GM18858 (cell line): ENCODE data around the gene SLC18B1.
A peak's percentile ranks its signal among the peaks of the same experiment; 100 is the strongest.

Experiments used
- ATAC-seq: cut with Tn5 transposase; IDR thresholded peaks from one replicate; pipeline ENCODE4 v1.9.1; 2021; ENCODE audit not compliant: unreplicated experiment

SLC18B1 gene

DNA sequence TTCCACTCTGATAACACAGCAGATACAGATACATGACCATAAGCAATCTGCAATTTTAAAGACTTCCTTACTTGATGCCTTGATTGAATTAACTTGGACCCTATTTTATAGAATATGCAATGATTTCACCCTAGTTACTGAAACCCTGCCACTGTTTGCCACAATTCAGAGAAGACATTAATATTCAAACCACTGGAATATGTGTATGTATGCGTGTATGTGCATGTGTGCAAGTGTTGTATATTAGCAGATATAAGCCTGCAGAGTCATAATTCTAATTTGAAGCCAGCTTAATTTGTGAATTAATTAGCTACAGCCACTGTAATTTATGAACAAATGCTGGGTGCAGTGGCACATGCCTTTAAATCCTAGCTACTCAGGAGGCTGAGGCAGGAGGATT is 50.0 kb downstream of the SLC18B1 start:
- no peak for ATAC-seq

DNA sequence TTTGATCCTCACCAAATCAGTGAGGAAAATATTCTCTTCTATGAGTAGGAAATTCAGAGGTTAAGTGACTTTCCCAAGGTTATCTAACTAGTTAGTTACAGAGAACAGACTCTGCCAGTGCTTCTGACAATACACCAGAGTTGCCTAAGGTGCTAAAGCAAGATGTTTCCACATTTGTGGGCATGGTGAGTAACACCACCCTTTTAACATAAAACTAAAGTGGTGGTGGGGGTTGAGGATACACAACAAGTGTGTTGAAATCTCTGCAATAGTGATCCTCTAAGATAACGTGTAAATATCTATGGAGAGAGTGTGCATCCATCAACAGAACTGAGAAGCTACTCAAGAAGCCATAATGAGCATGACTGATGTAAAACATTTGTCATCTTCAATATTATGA is 52.4 kb downstream of the SLC18B1 start:
- no peak for ATAC-seq

DNA sequence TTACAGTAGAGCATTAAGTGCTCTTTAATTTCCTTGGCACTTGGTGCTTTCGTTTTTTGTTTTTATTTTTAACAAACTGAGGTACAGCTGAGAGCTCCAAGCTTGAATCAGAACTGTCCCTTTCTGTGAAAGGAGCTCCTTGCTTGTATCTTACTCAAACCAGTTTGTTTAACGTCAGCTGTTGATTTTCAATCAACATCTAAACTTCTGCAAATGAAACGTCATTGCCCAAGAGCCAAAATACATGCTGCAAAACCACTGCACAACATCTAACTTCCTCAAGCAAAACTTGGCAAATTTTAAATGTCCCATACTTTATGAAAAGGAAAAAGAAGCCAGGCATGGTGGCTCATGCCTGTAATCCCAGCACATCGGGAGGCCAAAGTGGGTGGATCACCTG is 55.9 kb downstream of the SLC18B1 start:
- ATAC-seq = no peak

DNA sequence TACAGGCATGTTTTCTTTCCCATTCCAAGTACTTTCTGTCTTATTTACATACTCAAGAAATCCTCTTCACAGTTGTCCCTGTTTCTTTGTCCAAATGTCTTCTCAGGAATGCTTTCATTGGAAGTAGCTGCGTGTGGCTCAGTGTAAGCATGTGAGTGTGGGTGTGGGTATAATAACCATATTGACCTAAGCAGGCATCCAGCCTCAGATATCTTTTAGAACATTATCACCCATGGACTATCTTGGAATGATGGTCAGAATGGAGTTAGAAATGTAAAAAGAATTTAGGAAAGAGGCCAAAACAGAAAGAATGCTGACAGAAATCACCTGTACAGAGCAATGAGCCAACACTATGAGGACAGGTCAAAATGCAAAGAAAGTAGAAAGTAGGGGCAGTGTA is 57.2 kb downstream of the SLC18B1 start:
- no peak for ATAC-seq

DNA sequence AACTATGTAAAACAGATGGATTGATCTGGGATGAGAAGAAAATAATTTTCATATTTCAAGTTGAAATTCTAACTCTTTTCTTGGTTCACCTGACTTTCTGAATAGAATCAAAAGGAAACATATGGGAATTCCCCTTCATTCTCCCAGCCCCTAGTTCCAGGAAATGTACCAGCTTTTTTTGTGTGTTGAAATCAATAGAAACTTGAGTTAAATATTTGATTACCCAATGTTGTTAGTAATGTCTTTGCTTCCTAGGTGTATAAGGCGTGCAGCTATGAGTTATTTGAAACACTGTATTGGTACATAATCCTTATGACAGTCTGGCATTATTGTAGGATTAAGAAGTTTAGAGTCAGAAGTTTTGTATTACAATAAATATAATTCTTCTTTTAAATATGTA is 62.2 kb downstream of the SLC18B1 start:
- no peak for ATAC-seq

DNA sequence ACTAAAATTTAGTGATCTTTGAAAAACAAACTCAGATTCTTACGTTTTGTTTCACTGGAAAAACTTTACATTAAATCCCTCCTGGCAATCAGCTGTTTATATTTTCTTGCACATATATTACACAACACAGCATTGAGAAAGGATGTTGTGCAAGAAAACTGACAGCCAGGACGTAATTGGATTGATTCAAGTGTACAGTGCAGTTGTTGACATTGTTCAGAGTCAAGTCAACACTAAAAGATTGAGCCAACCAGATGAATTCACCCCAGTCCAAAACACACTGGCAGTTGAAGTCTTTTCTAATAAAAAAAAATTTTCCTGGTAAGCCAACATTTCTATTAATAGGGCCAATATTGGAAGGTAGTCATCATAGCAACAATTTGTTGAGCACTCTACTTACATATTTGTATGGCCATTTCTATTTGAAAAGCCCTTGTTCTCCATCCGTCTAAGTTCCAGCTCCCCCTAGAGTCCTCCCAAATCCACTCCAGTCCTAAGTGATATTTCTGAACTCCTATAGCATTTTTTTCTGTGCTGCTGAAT is 63.7 kb downstream of the SLC18B1 start:
- no peak for ATAC-seq

DNA sequence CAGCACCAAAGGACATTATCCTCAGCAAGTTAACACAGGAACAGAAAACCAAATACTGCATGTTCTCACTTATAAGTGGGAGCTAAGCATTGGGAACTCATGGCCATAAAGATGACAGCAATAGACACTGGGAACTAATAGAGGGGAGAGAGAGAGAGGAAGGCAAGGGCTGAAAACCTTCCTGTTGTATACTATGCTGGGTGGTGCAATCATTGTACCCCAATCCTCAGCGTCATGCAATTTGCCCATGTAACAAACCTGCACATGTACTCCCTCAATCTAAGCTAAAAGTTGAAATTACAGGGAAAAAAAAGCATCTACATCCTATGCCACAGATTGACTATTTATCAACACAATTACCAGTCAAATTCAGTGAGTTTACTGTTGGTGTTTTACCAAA is 64.6 kb downstream of the SLC18B1 start:
- ATAC-seq = no peak

DNA sequence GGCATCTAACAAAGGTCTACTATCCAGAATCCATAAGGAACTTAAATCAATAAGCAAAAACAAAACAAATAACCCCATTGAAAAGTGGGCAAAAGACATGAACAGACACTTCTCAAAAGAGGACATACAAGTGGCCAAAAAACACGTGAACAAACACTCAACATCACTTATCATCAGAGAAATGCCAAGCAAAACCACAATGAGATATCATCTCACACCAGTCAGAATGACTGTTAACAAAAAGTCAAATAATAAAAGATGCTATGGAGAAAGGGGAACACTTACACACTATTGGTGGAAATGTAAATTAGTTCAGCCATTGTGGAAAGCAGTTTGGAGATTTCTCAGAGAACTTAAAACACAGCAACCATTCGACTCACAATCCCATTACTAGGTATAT is 65.2 kb downstream of the SLC18B1 start:
- ATAC-seq = no peak

DNA sequence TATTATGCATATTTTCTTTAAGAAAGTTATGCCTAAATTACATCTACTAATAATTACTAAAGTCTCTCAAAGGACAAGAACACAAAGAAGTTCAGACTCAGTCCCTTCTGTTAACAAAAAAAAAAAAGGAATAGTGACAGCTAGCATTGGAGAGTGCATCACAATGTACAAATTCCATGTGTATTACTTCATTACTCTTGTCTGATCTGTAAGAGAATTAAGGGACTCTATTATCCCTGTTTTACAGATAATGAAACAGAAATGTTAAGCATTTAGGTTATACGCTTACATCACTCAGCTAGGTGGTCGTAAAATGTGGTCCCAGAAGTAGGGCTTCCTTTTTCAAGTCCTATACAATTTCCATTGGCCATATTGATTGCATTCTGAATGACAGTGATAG is 67.4 kb downstream of the SLC18B1 start:
- no peak for ATAC-seq

DNA sequence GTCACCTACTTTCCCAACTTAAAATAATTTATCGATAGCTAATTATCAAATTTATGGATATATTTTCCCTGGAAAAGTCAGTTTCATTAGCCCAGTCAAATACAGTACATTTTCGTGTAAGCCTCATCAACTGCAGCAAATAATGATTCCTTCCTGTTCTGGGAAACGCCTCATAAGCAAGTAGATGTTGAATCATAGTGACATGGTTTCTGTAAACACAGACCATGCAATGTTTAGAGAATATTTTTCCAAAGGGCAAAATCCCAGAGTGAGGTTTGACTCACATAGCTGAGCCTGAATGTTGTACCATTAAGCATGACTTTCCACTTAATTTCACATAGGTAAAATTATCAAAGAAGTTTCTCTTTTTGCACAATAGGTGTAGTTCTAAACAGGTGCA is 67.9 kb downstream of the SLC18B1 start:
- no peak for ATAC-seq

DNA sequence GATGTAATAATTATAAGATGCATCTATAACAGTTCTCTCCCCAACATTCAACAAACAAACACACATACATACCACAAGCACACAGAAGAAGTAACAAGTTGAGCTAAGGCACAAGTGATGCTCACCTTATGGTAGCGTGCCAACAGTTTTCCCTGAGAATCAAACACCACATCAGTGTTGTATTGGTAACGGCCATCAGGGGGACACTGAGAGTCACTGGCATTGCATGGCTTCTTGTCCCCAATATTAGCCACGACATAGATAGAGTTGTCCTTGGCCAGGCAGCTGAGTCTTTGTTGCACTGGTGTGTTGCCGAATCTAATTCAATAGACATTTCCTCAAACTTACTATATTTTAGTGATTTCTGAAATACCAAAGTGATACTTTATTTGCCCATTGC is 69.8 kb downstream of the SLC18B1 start:
- ATAC-seq = no peak

DNA sequence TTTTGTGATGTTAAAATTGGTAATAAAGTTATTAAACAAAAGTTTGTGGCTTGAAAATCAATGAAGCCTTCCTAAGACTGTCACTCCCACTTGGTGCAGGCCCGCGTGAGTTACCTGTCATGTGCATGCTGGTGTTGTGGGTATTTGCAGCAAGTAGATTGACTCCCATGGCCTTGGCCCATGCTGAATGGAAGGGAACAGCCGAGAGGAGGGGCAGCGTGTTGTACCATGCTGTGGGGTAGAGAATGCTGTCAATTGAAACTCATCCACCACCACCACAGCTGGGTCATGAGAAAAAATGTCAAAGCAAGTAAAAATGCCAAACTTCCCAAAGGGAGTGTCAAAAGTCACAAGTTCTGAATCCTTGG is 71.8 kb downstream of the SLC18B1 start:
- no peak for ATAC-seq

DNA sequence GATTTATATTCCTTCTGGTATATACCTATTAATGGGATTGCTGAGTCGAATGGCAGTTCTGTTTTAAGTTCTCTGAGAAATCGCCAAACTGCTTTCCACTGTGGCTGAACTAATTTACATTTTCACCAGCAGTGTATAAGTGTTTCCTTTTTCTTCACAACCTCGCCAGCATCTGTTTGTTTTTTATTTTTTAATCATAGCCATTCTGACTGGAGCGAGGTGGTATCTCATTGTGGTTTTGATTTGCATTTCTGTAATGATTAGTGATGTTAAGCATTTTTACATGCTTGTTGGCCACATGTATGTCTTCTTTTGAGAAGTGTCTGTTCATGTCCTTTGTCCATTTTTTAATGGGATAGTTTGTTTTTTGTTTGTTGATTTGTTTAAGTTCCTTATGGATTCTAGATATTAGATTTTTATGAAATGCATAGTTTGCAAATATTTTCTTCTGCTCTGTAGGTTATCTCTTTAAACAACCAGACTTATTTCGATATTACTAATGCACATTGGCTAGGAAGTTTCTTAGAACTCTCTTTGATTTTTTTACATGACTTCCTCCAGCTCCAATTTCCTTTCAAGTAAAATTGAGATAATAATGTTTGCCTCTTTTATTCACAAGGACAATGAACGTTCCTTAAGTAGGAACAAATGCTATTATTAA is 72.4 kb downstream of the SLC18B1 start:
- ATAC-seq = peak; percentile 78

DNA sequence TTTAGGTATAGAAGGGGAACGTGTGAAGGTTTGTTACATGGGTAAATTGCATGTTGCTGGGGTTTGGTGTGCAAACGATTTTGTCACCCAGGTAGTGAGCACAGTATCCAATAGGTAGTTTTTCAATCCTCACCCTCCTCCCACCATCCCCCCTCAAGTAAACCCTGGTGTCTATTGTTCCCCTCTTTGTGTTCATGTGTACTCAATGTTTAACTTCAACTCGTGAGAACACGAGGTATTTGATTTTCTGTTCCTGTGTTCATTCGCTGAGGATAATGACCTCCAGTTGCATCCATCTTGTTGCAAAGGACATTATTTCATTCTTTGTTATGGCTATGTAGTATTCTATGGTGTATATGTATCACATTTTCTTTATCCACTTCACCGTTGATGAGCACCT is 73.0 kb downstream of the SLC18B1 start:
- ATAC-seq = no peak

DNA sequence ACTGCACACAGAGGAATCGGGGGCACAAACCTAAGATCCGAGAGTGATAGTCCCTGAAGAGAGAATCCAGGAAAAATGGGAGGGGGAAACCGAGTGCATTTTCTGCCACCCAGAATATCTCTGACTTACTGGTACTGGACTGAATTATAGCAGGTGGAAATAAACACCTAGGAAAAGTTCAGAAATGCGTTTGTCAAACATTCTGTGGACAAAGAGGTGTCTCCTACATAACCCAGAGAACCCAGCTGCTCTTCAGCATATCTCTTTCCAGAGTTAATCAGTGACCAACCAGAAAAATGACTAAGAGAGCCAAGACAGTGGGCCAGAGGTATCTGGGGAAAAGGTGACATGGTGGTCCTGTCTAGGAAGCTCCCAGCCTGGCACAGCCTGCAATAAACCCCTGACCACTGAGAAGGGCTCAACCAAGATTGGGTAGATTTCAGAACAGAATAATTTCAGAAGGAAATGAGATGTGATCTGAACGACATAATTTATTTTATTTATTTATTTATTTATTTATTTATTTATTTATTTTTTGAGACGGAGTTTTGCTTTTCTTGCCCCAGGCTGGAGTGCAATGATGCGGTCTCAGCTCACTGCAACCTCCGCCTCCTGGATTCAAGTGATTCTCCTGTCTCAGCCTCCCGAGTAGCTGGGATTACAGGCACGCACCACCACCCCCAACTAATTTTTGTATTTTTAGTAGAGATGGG is 78.5 kb downstream of the SLC18B1 start:
- ATAC-seq = no peak
